Testis (tissue), 2 donors: Measurements from ENCODE around the gene CTSK.

ENCODE experiments used
- POLR2A ChIP-seq: fragments of 450-650 bp; IDR thresholded peaks from one replicate; pipeline ENCODE4 v1.6.1; 2017; ENCODE audit warnings: antibody characterized with exemption, mild to moderate bottlenecking, moderate library complexity
- TF ChIP-seq, protein P1 (sequence below), 3 experiments: fragments of 450-650 bp in 2 of 3; fragments of 200-600 bp in 1 of 3; sonication (generic) in 1 of 3; IDR thresholded peaks; one replicate each; pipeline ENCODE4 v1.5.1; 2016 to 2019; ENCODE audit warnings: antibody characterized with exemption in 3 of 3, mild to moderate bottlenecking in 2 of 3, moderate library complexity in 1 of 3

DNA sequence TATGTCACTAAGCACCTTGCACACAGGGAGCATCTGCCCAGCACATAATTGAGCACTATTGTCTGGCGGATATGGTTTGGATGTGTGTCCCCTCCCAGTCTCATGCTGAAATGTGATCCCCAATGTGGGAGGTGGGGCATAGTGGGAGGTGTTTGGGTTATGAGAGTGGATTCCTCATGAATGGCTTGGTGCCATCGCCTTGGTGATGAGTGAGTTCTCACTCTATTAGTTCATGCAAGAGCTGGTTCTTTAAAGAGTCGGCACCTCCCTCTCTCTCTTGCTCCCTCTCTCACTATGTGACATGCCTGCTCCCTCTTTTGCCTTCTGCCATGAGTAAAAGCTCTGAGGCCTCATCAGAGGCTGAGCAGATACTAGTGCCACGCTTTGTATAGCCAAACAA lies 9.5 kb downstream of the CTSK start:
- TF ChIP-seq, protein P1, sequence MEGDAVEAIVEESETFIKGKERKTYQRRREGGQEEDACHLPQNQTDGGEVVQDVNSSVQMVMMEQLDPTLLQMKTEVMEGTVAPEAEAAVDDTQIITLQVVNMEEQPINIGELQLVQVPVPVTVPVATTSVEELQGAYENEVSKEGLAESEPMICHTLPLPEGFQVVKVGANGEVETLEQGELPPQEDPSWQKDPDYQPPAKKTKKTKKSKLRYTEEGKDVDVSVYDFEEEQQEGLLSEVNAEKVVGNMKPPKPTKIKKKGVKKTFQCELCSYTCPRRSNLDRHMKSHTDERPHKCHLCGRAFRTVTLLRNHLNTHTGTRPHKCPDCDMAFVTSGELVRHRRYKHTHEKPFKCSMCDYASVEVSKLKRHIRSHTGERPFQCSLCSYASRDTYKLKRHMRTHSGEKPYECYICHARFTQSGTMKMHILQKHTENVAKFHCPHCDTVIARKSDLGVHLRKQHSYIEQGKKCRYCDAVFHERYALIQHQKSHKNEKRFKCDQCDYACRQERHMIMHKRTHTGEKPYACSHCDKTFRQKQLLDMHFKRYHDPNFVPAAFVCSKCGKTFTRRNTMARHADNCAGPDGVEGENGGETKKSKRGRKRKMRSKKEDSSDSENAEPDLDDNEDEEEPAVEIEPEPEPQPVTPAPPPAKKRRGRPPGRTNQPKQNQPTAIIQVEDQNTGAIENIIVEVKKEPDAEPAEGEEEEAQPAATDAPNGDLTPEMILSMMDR (IDR thresholded peaks at IDR 0.05), result no peak
- TF ChIP-seq POLR2A, result no peak
